Choroid plexus epithelial cell (primary cell): ENCODE results near the gene MSLN.

Experiments
- DNase-seq: peaks from one replicate; pipeline ENCODE4 v3.0.0-alpha.2; 2010; ENCODE audit warnings: low read depth
- H3K4me3 ChIP-seq: 2 replicates; pipeline ENCODE4 v1.5.1; 2011; ENCODE audit warnings: low read depth, mild to moderate bottlenecking, control low read depth, low read length, moderate library complexity
- TF ChIP-seq, protein P1 (sequence below): conservative IDR thresholded peaks from 2 replicates; pipeline ENCODE4 v1.5.1; 2011; ENCODE audit warnings: low read depth, mild to moderate bottlenecking, control low read depth, inconsistent platforms, low read length, moderate library complexity

The MSLN gene

GRCh38 chr16:814974-815373 lies 54.4 kb downstream of the MSLN start:
- TF ChIP-seq, protein P1, sequence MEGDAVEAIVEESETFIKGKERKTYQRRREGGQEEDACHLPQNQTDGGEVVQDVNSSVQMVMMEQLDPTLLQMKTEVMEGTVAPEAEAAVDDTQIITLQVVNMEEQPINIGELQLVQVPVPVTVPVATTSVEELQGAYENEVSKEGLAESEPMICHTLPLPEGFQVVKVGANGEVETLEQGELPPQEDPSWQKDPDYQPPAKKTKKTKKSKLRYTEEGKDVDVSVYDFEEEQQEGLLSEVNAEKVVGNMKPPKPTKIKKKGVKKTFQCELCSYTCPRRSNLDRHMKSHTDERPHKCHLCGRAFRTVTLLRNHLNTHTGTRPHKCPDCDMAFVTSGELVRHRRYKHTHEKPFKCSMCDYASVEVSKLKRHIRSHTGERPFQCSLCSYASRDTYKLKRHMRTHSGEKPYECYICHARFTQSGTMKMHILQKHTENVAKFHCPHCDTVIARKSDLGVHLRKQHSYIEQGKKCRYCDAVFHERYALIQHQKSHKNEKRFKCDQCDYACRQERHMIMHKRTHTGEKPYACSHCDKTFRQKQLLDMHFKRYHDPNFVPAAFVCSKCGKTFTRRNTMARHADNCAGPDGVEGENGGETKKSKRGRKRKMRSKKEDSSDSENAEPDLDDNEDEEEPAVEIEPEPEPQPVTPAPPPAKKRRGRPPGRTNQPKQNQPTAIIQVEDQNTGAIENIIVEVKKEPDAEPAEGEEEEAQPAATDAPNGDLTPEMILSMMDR, result no peak
- H3K4me3 ChIP-seq, result no peak overlapping the region
- peak; percentile 72 for DNase-seq

GRCh38 chr16:815861-816260 lies 55.3 kb downstream of the MSLN start:
- no peak overlapping the region for H3K4me3 ChIP-seq
- no peak for DNase-seq
- TF ChIP-seq, protein P1, result no peak

DNA sequence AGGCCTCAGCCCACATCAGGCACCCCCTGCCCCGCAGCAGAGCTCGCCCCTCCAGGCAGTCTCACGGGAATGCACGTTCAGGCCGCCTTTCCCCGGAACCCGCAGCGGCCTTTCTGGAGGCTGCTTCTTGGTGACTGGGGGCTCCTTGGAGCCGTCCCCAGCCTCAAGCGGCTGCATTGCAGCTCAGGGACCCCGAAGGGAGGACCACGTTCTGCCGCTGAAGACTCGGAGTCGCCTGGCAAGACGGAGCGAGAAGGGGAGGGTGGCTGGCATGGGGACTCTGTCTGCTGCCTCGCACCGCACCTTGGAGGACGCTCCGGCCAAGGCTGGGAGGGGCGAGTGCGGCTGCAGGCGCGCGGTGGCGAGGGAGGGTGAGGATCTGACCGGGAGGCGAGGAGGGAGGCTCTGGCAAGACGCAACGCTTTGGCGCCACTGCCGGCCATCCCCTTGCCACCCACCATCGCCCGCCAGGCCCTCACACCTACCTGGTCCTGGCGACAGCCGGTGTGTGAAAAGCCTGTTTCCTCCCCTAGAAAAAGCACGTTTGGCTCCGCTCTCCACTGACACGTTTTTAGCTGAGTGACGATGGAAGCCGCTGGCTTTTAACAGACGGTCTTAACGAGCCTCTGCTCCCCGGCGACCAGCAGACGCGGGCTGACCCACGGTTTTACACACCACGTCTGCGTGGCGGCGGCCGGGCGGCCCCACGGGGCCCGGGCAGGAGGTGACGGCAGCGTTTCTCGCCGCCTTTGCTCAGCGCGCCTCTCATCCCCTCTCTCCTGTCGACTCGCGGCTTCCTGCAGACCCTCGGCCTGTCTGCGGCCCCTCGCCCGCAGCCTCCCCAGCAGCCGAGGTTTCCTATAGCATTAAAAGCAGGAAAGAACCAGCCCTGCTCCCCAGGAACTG lies 56.7 kb downstream of the MSLN start:
- TF ChIP-seq, protein P1, result no peak
- no peak for DNase-seq
- H3K4me3 ChIP-seq, result no peak overlapping the region

GRCh38 chr16:818132-818531 lies 57.6 kb downstream of the MSLN start:
- TF ChIP-seq, protein P1, result no peak
- no peak for DNase-seq
- H3K4me3 ChIP-seq, result no peak overlapping the region
